K562 (cell line): Measurements from ENCODE around the gene ADAT1. TPM values are rescaled to one million over a fixed set of nuclear protein-coding genes. Genes with fewer than 3 reads are reported as not detected.

Experiments used
- ATAC-seq: fragments of 200-7000 bp; cut with Tn5 transposase; 3 replicates; pipeline ENCODE4 v1.9.1; 2020; ENCODE audit warnings: moderate library complexity
- BruUV-seq: library from RNA; stranded (reverse); fragments of 400-500 nt; replicated peaks from 2 replicates; lab custom pipeline; 2021; lab: Mats Ljungman, UMichigan
- CTCF ChIA-PET: fragments of 300-600 bp; formaldehyde crosslinking; extraction: SDS; loops from one replicate; lab custom pipeline; 2021; ENCODE audit warnings: low intra/inter-chr PET ratio; lab: Yijun Ruan, JAX
- POLR2A ChIA-PET: fragments of 300-600, 350-650 bp; sonication (Branson Sonifier 250); formaldehyde crosslinking; extraction: SDS; loops from one replicate; lab custom pipeline; 2021; ENCODE audit warnings: antibody characterized with exemption, inconsistent platforms; lab: Yijun Ruan, JAX
- DNase-seq, 4 experiments: peaks; one replicate each; pipeline versions ENCODE4 v3.0.0 to v3.0.0-alpha.2; 2011 to 2018; ENCODE audit warnings: low spot score in 3 of 4, mixed read lengths in 3 of 4; ENCODE audit errors: extremely low read depth in 1 of 4
- FAIRE-seq: peaks from 2 replicates; lab custom pipeline; 2011; peaks lifted over from hg19 to GRCh38; lab: Jason Lieb, UNC
- H2AFZ ChIP-seq: 2 replicates; pipeline ENCODE4 v1.6.0; 2011; ENCODE audit warnings: low read depth, low read length, control low read depth, inconsistent platforms
- H3K27ac ChIP-seq: fragments of 200-600 bp; 3 replicates; pipeline ENCODE4 v1.8.0; 2011; ENCODE audit warnings: low read depth, mild to moderate bottlenecking, control low read depth, inconsistent platforms, low read length, moderate library complexity, mixed read lengths; ENCODE audit errors: extremely low read depth
- H3K27me3 ChIP-seq, 2 experiments: fragments of 300-600 bp in 1 of 2; 2 replicates in 1 of 2; 3 replicates in 1 of 2; pipeline versions ENCODE4 v1.6.0 to v1.8.0; 2011; ENCODE audit warnings: inconsistent platforms in 2 of 2, low read length in 2 of 2, mild to moderate bottlenecking in 1 of 2, mixed read lengths in 1 of 2, moderate library complexity in 1 of 2; ENCODE audit not compliant: control insufficient read depth in 2 of 2, insufficient read depth in 2 of 2
- H3K36me3 ChIP-seq: fragments of 300-600 bp; 3 replicates; pipeline ENCODE4 v1.8.0; 2011; ENCODE audit warnings: mild to moderate bottlenecking, low read length, inconsistent platforms; ENCODE audit not compliant: control insufficient read depth, insufficient read depth
- H3K4me1 ChIP-seq, 2 experiments: fragments of 200-600 bp in 1 of 2; replicated peaks in 1 of 2; 2 replicates in 1 of 2; 3 replicates in 1 of 2; pipeline versions ENCODE4 v1.5.1 to v1.8.0; 2011; ENCODE audit warnings: inconsistent platforms in 2 of 2, low read length in 2 of 2, mild to moderate bottlenecking in 1 of 2, mixed read lengths in 1 of 2, moderate library complexity in 1 of 2; ENCODE audit not compliant: control insufficient read depth in 2 of 2, insufficient read depth in 2 of 2
- H3K4me2 ChIP-seq: 2 replicates; pipeline ENCODE4 v1.6.1; 2011; ENCODE audit warnings: low read length, control low read depth, inconsistent platforms, mixed read lengths; ENCODE audit not compliant: insufficient read depth
- H3K4me3 ChIP-seq: fragments of 200-600 bp; sonication (generic), shearing (Covaris generic); 2 replicates; pipeline ENCODE4 v1.5.1; 2016; ENCODE audit warnings: control low read depth, inconsistent platforms
- H3K79me2 ChIP-seq: fragments of 200-600 bp; 3 replicates; pipeline ENCODE4 v1.8.0; 2011; ENCODE audit warnings: low read length, inconsistent platforms; ENCODE audit not compliant: control insufficient read depth, insufficient read depth
- H3K9ac ChIP-seq, 2 experiments: 2 replicates each; pipeline versions ENCODE4 v1.6.0 to v1.6.1; 2011; ENCODE audit warnings: low read depth in 2 of 2, low read length in 2 of 2, control low read depth in 1 of 2, inconsistent platforms in 1 of 2, mild to moderate bottlenecking in 1 of 2, mixed read lengths in 1 of 2; ENCODE audit not compliant: insufficient read depth in 1 of 2
- H3K9me1 ChIP-seq: one replicate; pipeline ENCODE4 v1.6.0; 2011; ENCODE audit warnings: inconsistent platforms, mild to moderate bottlenecking, low read length, moderate library complexity; ENCODE audit not compliant: control insufficient read depth, insufficient read depth
- H3K9me3 ChIP-seq: replicated peaks from 2 replicates; pipeline ENCODE4 v1.5.1; 2011; ENCODE audit warnings: low read depth, low read length, inconsistent platforms; ENCODE audit not compliant: control insufficient read depth, insufficient read depth
- H4K20me1 ChIP-seq: replicated peaks from 2 replicates; pipeline ENCODE4 v1.6.1; 2011; ENCODE audit warnings: low read length, inconsistent platforms, mixed read lengths; ENCODE audit not compliant: control insufficient read depth, insufficient read depth
- BRF1 ChIP-seq: IDR thresholded peaks from 3 replicates; pipeline ENCODE4 v1.6.1; 2011; ENCODE audit warnings: borderline replicate concordance, mild to moderate bottlenecking; ENCODE audit not compliant: insufficient read length; ENCODE audit errors: extremely low read depth
- CBX3 ChIP-seq, 2 experiments: IDR thresholded peaks; 1 replicate in 1 of 2; 2 replicates in 1 of 2; pipeline ENCODE4 v1.6.1; 2012; ENCODE audit warnings: inconsistent platforms in 2 of 2, low read length in 2 of 2, borderline replicate concordance in 1 of 2, control low read depth in 1 of 2
- EHMT2 ChIP-seq: fragments of 450-650 bp; IDR thresholded peaks from 2 replicates; pipeline ENCODE4 v1.6.1; 2018; ENCODE audit warnings: antibody characterized with exemption
- ILK ChIP-seq: fragments of 450-650 bp; IDR thresholded peaks from 2 replicates; pipeline ENCODE4 v1.6.1; 2016; ENCODE audit warnings: missing genetic modification characterization, low read depth, mild to moderate bottlenecking, missing compliant biosample characterization, moderate library complexity, borderline replicate concordance
- PHF21A ChIP-seq: fragments of 450-650 bp; IDR thresholded peaks from 2 replicates; pipeline ENCODE4 v1.6.1; 2017; ENCODE audit warnings: low read depth, borderline replicate concordance
- RBM25 ChIP-seq: fragments of 200-400 bp; formaldehyde crosslinking; IDR thresholded peaks from 2 replicates; pipeline ENCODE4 v1.6.1; 2018; ENCODE audit warnings: low read length, low read depth, moderate library complexity; ENCODE audit not compliant: severe bottlenecking
- SRSF1 ChIP-seq: fragments of 200-400 bp; formaldehyde crosslinking; IDR thresholded peaks from 2 replicates; pipeline ENCODE4 v1.6.1; 2017; ENCODE audit warnings: mild to moderate bottlenecking, low read depth, low read length, moderate library complexity
- TGIF2 ChIP-seq: sonication (generic); formaldehyde crosslinking; IDR thresholded peaks from 2 replicates; pipeline ENCODE4 v1.8.1; 2022; ENCODE audit warnings: mild to moderate bottlenecking, missing genetic modification reagents, moderate library complexity
- ZBTB43 ChIP-seq: sonication (generic); formaldehyde crosslinking; IDR thresholded peaks from 2 replicates; pipeline ENCODE4 v1.8.0; 2023; ENCODE audit warnings: mild to moderate bottlenecking, missing genetic modification reagents
- ZBTB9 ChIP-seq: fragments of 450-650 bp; formaldehyde crosslinking; IDR thresholded peaks from 2 replicates; pipeline ENCODE4 v1.4.0; 2020; ENCODE audit warnings: mild to moderate bottlenecking, moderate library complexity
- ZNF449 ChIP-seq: fragments of 250-450 bp; sonication (Bioruptor Pico); IDR thresholded peaks from 2 replicates; pipeline ENCODE4 v1.8.0; 2022; ENCODE audit warnings: moderate library complexity, mild to moderate bottlenecking, inconsistent platforms
- ZNF57 ChIP-seq: fragments of 450-650 bp; formaldehyde crosslinking; IDR thresholded peaks from 2 replicates; pipeline ENCODE4 v1.4.0; 2020; ENCODE audit warnings: mild to moderate bottlenecking, moderate library complexity
- WGBS: fragments of 100-300 bp; shearing (Covaris generic); methylation state at CpG from one replicate; pipeline ENCODE4 v1.1.6; 2016; ENCODE audit warnings: low coverage, mixed read lengths; ENCODE audit not compliant: insufficient coverage; ENCODE audit errors: missing lambda C conversion rate; 5-methylcytosine and 5-hydroxymethylcytosine counted together
- in situ Hi-C: fragments of 300-500 bp; cut with MboI; formaldehyde crosslinking; loops from 4 replicates; pipeline ENCODE4 v1.15.0; 2018; ENCODE audit warnings: inconsistent platforms, mixed read lengths
- intact Hi-C: fragments of 100-400 bp; cut with micrococcal nuclease; formaldehyde crosslinking; loops from 2 replicates; pipeline ENCODE4 v1.14.2; 2022
- polyA plus RNA-seq, 8 experiments: library from polyadenylated mRNA; depleted of rRNA in 4 of 8; stranded (reverse) in 5 of 8; unstranded in 3 of 8; fragments of >200 nt; fragmentation: Nextera tagmentation in 2 of 8; fragmentation: Illumina TruSeq in 1 of 8; extraction: Ambion mirVana in 2 of 8; extraction: Trizol in 1 of 8; gene quantifications; 2 replicates each; pipeline versions ENCODE4 v1.2.1 to v1.2.3, GENCODE V29; 2011 to 2014; ENCODE audit warnings: inconsistent platforms in 1 of 8, missing spikeins in 1 of 8
- total RNA-seq, 7 experiments: library from RNA; depleted of rRNA in 6 of 7; stranded (reverse); fragments of >200 nt in 6 of 7; fragmentation: Illumina TruSeq in 2 of 7; extraction: Trizol in 2 of 7; gene quantifications; 2 replicates each; pipeline versions ENCODE4 v1.2.1 to v1.2.3, GENCODE V29; 2011 to 2021; ENCODE audit warnings: low replicate concordance in 1 of 7

ADAT1 gene
- total and polyA plus RNA-seq, 9 of the 15 experiments (the other 6 are each of a cell fraction or from before 2014, with no cell fraction given): 16.0 to 36.7 (median 28.2) TPM

GRCh38 chr16:75589306-75589705 is 33.8 kb downstream of the ADAT1 start (continued):
- TF ChIP-seq BRF1: no peak
- no peak for TF ChIP-seq SRSF1
- no peak for TF ChIP-seq ZBTB43 (CRISPR knock-in tag)
- TF ChIP-seq CBX3 (IDR thresholded peaks at IDR 0.05; ENCODE audit: borderline replicate concordance in 1 of 2, low read length in 2 of 2): no peak
- TF ChIP-seq PHF21A: no peak
- TF ChIP-seq EHMT2: no peak
- no peak for TF ChIP-seq ILK (tag)

GRCh38 chr16:75588716-75589115 is 34.4 kb downstream of the ADAT1 start:
- FAIRE-seq: no peak
- no peaks in the 10 kb centered on the region for H3K9me1 ChIP-seq
- no peak overlapping the region for H3K27ac ChIP-seq
- ChIA-PET CTCF (no interaction called here), POLR2A (interaction anchor here (0.7 to 1.8 kb wide), 5 partner anchors 8 to 21 kb away, joined by 3 to 8 read pairs (median 4); no protein-coding TSS in a partner anchor)
- 81% methylated on average over 3 of the region's 4 CpGs for WGBS
- peaks cover 8 to 18% of the 10 kb centered on the region in 2 experiments; a peak in 4 of 5 replicates for H3K4me1 ChIP-seq
- ATAC-seq: no peak
- no peak overlapping the region for H3K9ac ChIP-seq
- no peaks in the 10 kb centered on the region for H3K27me3 ChIP-seq
- H3K9me3 ChIP-seq: no peaks in the 10 kb centered on the region
- H3K4me3 ChIP-seq: no peak overlapping the region
- peaks cover 3% of the 10 kb centered on the region; the same call in 1 of the 3 replicates for H3K36me3 ChIP-seq
- H3K4me2 ChIP-seq: no peak overlapping the region
- H4K20me1 ChIP-seq: no peaks in the 10 kb centered on the region
- no peaks in the 10 kb centered on the region for H3K79me2 ChIP-seq
- H2AFZ ChIP-seq: no peak overlapping the region
- in situ Hi-C loops: no loop called here
- DNase-seq: no peak
- no peak for TF ChIP-seq ZNF57
- TF ChIP-seq RBM25: no peak
- TF ChIP-seq ZBTB9 (CRISPR knock-in tag): no peak
- TF ChIP-seq ZNF449 (CRISPR knock-in tag): no peak
- no peak for TF ChIP-seq TGIF2 (CRISPR knock-in tag)
- BruUV-seq: no TSS peak
- intact Hi-C loops: no loop called here
